K562 (cell line): ENCODE data around the gene MYBPHL. TPM values are rescaled to one million over a fixed set of nuclear protein-coding genes. Genes with fewer than 3 reads are reported as not detected.

Source experiments
- BRD9 ChIP-seq: fragments of 450-650 bp; IDR thresholded peaks from 2 replicates; pipeline ENCODE4 v1.6.1; 2018; ENCODE audit warnings: low read depth; ENCODE audit not compliant: partially characterized antibody
- BRF2 ChIP-seq: IDR thresholded peaks from 3 replicates; pipeline ENCODE4 v1.6.1; 2011; ENCODE audit warnings: borderline replicate concordance, mild to moderate bottlenecking; ENCODE audit not compliant: insufficient read length, insufficient read depth
- CBFA2T2 ChIP-seq: fragments of 450-650 bp; conservative IDR thresholded peaks from 2 replicates; pipeline ENCODE4 v1.6.1; 2017; ENCODE audit warnings: mild to moderate bottlenecking
- GATAD2A ChIP-seq: fragments of 450-650 bp; IDR thresholded peaks from 2 replicates; pipeline ENCODE4 v1.6.1; 2017
- HDAC1 ChIP-seq, 2 experiments: fragments of 450-650 bp; IDR thresholded peaks; 2 replicates each; pipeline ENCODE4 v1.6.1; 2016 to 2017; ENCODE audit warnings: inconsistent platforms in 1 of 2, mild to moderate bottlenecking in 1 of 2, moderate library complexity in 1 of 2
- KLF13 ChIP-seq: fragments of 450-650 bp; IDR thresholded peaks from 2 replicates; pipeline ENCODE4 v1.6.1; 2016; ENCODE audit warnings: missing genetic modification characterization, low read depth, mild to moderate bottlenecking, missing compliant biosample characterization, moderate library complexity, borderline replicate concordance
- MEIS2 ChIP-seq: fragments of 450-650 bp; IDR thresholded peaks from 2 replicates; pipeline ENCODE4 v1.6.1; 2014; ENCODE audit warnings: mild to moderate bottlenecking; ENCODE audit not compliant: partially characterized antibody
- POLR2AphosphoS5 ChIP-seq: IDR thresholded peaks from 2 replicates; pipeline ENCODE4 v1.6.1; 2011; ENCODE audit warnings: mild to moderate bottlenecking, low read depth, low read length, moderate library complexity; ENCODE audit not compliant: control insufficient read depth, insufficient read depth
- RBM39 ChIP-seq: fragments of 200-400 bp; formaldehyde crosslinking; optimal IDR thresholded peaks from 2 replicates; pipeline ENCODE3; 2018; ENCODE audit warnings: low read depth, low read length
- THRB ChIP-seq: fragments of 450-650 bp; formaldehyde crosslinking; conservative IDR thresholded peaks from 2 replicates; pipeline ENCODE4 v1.4.0; 2022; ENCODE audit warnings: mild to moderate bottlenecking, missing genetic modification characterization
- ZFP36 ChIP-seq: fragments of 150-350 bp; IDR thresholded peaks from 2 replicates; pipeline ENCODE4 v1.6.1; 2018; ENCODE audit warnings: low read length, low read depth; ENCODE audit not compliant: partially characterized antibody
- ZNF184 ChIP-seq: sonication (generic); formaldehyde crosslinking; IDR thresholded peaks from 2 replicates; pipeline ENCODE4 v1.5.0; 2020; ENCODE audit warnings: missing genetic modification reagents
- ZNF324 ChIP-seq: fragments of 250-450 bp; sonication (Bioruptor Pico); IDR thresholded peaks from 2 replicates; pipeline ENCODE4 v1.4.0; 2020; ENCODE audit warnings: mild to moderate bottlenecking
- ZNF347 ChIP-seq: fragments of 450-650 bp; formaldehyde crosslinking; IDR thresholded peaks from 2 replicates; pipeline ENCODE4 v1.4.0; 2020; ENCODE audit warnings: low read depth, mild to moderate bottlenecking, moderate library complexity
- ZNF518B ChIP-seq: fragments of 250-450 bp; sonication (Bioruptor Pico); IDR thresholded peaks from 2 replicates; pipeline ENCODE4 v1.5.0; 2021; ENCODE audit warnings: mild to moderate bottlenecking, moderate library complexity
- ZNF785 ChIP-seq: fragments of 250-450 bp; sonication (Bioruptor Pico); IDR thresholded peaks from 2 replicates; pipeline ENCODE4 v1.4.0; 2020; ENCODE audit warnings: mild to moderate bottlenecking
- polyA plus RNA-seq, 8 experiments: library from polyadenylated mRNA; depleted of rRNA in 4 of 8; stranded (reverse) in 5 of 8; unstranded in 3 of 8; fragments of >200 nt; fragmentation: Nextera tagmentation in 2 of 8; fragmentation: Illumina TruSeq in 1 of 8; extraction: Ambion mirVana in 2 of 8; extraction: Trizol in 1 of 8; gene quantifications; 2 replicates each; pipeline versions ENCODE4 v1.2.1 to v1.2.3, GENCODE V29; 2011 to 2014; ENCODE audit warnings: inconsistent platforms in 1 of 8, missing spikeins in 1 of 8
- total RNA-seq, 7 experiments: library from RNA; depleted of rRNA in 6 of 7; stranded (reverse); fragments of >200 nt in 6 of 7; fragmentation: Illumina TruSeq in 2 of 7; extraction: Trizol in 2 of 7; gene quantifications; 2 replicates each; pipeline versions ENCODE4 v1.2.1 to v1.2.3, GENCODE V29; 2011 to 2021; ENCODE audit warnings: low replicate concordance in 1 of 7
- TF ChIP-seq, protein P1 (sequence below): sonication (generic); formaldehyde crosslinking; IDR thresholded peaks from 2 replicates; pipeline ENCODE4 v1.8.1; 2022; ENCODE audit warnings: missing genetic modification reagents
- TF ChIP-seq, protein P2 (sequence below): fragments of 250-450 bp; sonication (Bioruptor Pico); IDR thresholded peaks from 2 replicates; pipeline ENCODE4 v1.4.0; 2020; ENCODE audit warnings: mild to moderate bottlenecking

The MYBPHL gene
- total and polyA plus RNA-seq, 9 of the 15 experiments (the other 6 are each of a cell fraction or from before 2014, with no cell fraction given): 0.20 to 1.9 (median 0.33) TPM

- TF ChIP-seq ZFP36 (no peak), ZNF785 (CRISPR knock-in tag) (no peak), KLF13 (no peak), HDAC1 (IDR thresholded peaks at IDR 0.05) (peak in 1 of 2 experiments; percentile 88; a peak in 2 of 4 replicates), MEIS2 (peak; percentile 58), ZNF184 (no peak), POLR2AphosphoS5 (no peak), BRD9 (no peak), RBM39 (no peak), ZNF347 (CRISPR knock-in tag) (no peak), THRB (CRISPR knock-in tag) (no peak), ZNF518B (CRISPR knock-in tag) (no peak), ZNF324 (CRISPR knock-in tag) (no peak), CBFA2T2 (peak; percentile 83), GATAD2A (peak; percentile 52; the same call in 1 of the 2 replicates), BRF2 (no peak)
- TF ChIP-seq, protein P1, sequence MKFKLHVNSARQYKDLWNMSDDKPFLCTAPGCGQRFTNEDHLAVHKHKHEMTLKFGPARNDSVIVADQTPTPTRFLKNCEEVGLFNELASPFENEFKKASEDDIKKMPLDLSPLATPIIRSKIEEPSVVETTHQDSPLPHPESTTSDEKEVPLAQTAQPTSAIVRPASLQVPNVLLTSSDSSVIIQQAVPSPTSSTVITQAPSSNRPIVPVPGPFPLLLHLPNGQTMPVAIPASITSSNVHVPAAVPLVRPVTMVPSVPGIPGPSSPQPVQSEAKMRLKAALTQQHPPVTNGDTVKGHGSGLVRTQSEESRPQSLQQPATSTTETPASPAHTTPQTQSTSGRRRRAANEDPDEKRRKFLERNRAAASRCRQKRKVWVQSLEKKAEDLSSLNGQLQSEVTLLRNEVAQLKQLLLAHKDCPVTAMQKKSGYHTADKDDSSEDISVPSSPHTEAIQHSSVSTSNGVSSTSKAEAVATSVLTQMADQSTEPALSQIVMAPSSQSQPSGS (CRISPR knock-in tag): no peak
- TF ChIP-seq, protein P2, sequence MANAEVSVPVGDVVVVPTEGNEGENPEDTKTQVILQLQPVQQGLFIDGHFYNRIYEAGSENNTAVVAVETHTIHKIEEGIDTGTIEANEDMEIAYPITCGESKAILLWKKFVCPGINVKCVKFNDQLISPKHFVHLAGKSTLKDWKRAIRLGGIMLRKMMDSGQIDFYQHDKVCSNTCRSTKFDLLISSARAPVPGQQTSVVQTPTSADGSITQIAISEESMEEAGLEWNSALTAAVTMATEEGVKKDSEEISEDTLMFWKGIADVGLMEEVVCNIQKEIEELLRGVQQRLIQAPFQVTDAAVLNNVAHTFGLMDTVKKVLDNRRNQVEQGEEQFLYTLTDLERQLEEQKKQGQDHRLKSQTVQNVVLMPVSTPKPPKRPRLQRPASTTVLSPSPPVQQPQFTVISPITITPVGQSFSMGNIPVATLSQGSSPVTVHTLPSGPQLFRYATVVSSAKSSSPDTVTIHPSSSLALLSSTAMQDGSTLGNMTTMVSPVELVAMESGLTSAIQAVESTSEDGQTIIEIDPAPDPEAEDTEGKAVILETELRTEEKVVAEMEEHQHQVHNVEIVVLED (CRISPR knock-in tag): no peak
These were observed 637 bp upstream of the MYBPHL start (continued) for GRCh38 chr1:109307274-109308021.
